GM10266 (cell line): ENCODE measurements around the gene CD164L2.

Experiments used
- DNase-seq: peaks from one replicate; pipeline ENCODE4 v3.0.0; 2012; ENCODE audit errors: extremely low spot score
- CTCF ChIP-seq: IDR thresholded peaks from 2 replicates; pipeline ENCODE4 v1.5.1; 2012; ENCODE audit warnings: mild to moderate bottlenecking, low read depth; ENCODE audit not compliant: control insufficient read depth, insufficient read depth; ENCODE audit errors: missing control alignments

The CD164L2 gene

GRCh38 chr1:27398405-27399149, 15.4 kb upstream of the CD164L2 start:
- no peak for DNase-seq
- TF ChIP-seq CTCF, result no peak

- TF ChIP-seq CTCF, result no peak
- no peak for DNase-seq
Observed at GRCh38 chr1:27397749-27398148, 14.6 kb upstream of the CD164L2 start.

- DNase-seq, result no peak
- TF ChIP-seq CTCF, result no peak
Observed at GRCh38 chr1:27397110-27397509, 14.0 kb upstream of the CD164L2 start.

- peak; percentile 86 for DNase-seq
Observed at GRCh38 chr1:27395441-27396195, 12.5 kb upstream of the CD164L2 start.

GRCh38 chr1:27394925-27395324, 11.8 kb upstream of the CD164L2 start:
- no peak for TF ChIP-seq CTCF
- DNase-seq, result no peak

More at GRCh38 chr1:27395441-27396195, 12.5 kb upstream of the CD164L2 start:
- TF ChIP-seq CTCF, result peak; percentile 94

GRCh38 chr1:27394282-27394658, 11.1 kb upstream of the CD164L2 start:
- no peak for DNase-seq
- TF ChIP-seq CTCF, result no peak
